Gastroesophageal sphincter (tissue), 3 donors: ENCODE results near the gene RALGPS1.

Source experiments
- CTCF ChIP-seq, 4 experiments: fragments of 200-600 bp in 2 of 4; fragments of 450-650 bp in 2 of 4; sonication (generic) in 1 of 4; IDR thresholded peaks; one replicate each; pipeline ENCODE4 v1.5.1; 2017 to 2019; ENCODE audit warnings: antibody characterized with exemption in 4 of 4, mild to moderate bottlenecking in 2 of 4, moderate library complexity in 2 of 4
- EP300 ChIP-seq: sonication (generic); formaldehyde crosslinking; IDR thresholded peaks from one replicate; pipeline ENCODE4 v1.6.1; 2017; ENCODE audit warnings: antibody characterized with exemption, mild to moderate bottlenecking
- POLR2A ChIP-seq, 2 donors: fragments of 450-650 bp; IDR thresholded peaks; one replicate each; pipeline ENCODE4 v1.6.1; 2017; ENCODE audit warnings: antibody characterized with exemption in 2 of 2, mild to moderate bottlenecking in 2 of 2, moderate library complexity in 1 of 2
- POLR2AphosphoS5 ChIP-seq: sonication (generic); formaldehyde crosslinking; IDR thresholded peaks from one replicate; pipeline ENCODE4 v1.6.1; 2017; ENCODE audit warnings: antibody characterized with exemption

GRCh38 chr9:127124792-127125191 lies 210.2 kb downstream of the RALGPS1 start:
- no peak for TF ChIP-seq CTCF (IDR thresholded peaks at IDR 0.05)
- TF ChIP-seq EP300 = no peak
- no peak for TF ChIP-seq POLR2AphosphoS5
- no peak for TF ChIP-seq POLR2A (IDR thresholded peaks at IDR 0.05)
